Measurements from ENCODE around the gene CTDSPL.

CTDSPL gene

DNA sequence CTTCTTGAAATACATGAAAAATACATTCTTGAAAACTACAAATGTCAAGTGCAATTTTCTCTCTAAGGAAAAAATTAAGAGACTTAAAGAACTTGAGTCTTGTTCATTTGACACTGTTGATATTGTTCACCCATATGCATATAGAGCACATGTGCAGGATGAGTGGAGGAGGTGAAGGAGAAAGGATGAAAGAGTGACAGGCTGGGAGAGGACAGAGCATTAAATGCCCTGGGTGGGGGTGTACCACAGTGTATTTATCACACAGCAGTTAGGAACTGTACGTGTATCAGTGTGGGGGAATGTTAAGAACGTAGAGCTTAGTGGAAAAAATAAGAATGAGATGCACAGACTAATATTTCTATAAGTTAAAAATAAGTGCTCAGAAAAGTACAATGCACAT, 45.7 kb downstream of the CTDSPL start:
- TF ChIP-seq EGR1 (IDR thresholded peaks at IDR 0.05) (no peak), TEAD4 (IDR thresholded peaks at IDR 0.05) (no peak), USF1 (IDR thresholded peaks at IDR 0.05) (no peak), ZBTB7A (IDR thresholded peaks at IDR 0.05; ENCODE audit: low read depth) (no peak), NFIC (IDR thresholded peaks at IDR 0.05) (no peak), MAX (IDR thresholded peaks at IDR 0.05) (no peak), REST (IDR thresholded peaks at IDR 0.05; ENCODE audit: low read depth) (no peak), CREB1 (IDR thresholded peaks at IDR 0.05; ENCODE audit: low read depth) (no peak), CEBPB (IDR thresholded peaks at IDR 0.05) (no peak), RAD21 (IDR thresholded peaks at IDR 0.05; ENCODE audit: low read depth) (no peak), FOXM1 (IDR thresholded peaks at IDR 0.05; ENCODE audit: borderline replicate concordance, low read depth) (no peak)

GRCh38 chr3:37907906-37908305, 46.2 kb downstream of the CTDSPL start:
- TF ChIP-seq RAD21 (IDR thresholded peaks at IDR 0.05; ENCODE audit: low read depth) (no peak), YY1 (IDR thresholded peaks at IDR 0.05; ENCODE audit: low read depth) (no peak), CEBPB (IDR thresholded peaks at IDR 0.05) (no peak), ZBTB7A (IDR thresholded peaks at IDR 0.05; ENCODE audit: low read depth) (no peak), EP300 (IDR thresholded peaks at IDR 0.05; ENCODE audit: borderline replicate concordance) (no peak), USF1 (IDR thresholded peaks at IDR 0.05) (no peak), REST (IDR thresholded peaks at IDR 0.05; ENCODE audit: low read depth) (no peak), MAX (IDR thresholded peaks at IDR 0.05) (no peak), TCF12 (IDR thresholded peaks at IDR 0.05; ENCODE audit: low read depth) (no peak), EGR1 (IDR thresholded peaks at IDR 0.05) (no peak), CREB1 (IDR thresholded peaks at IDR 0.05; ENCODE audit: low read depth) (no peak), TEAD4 (IDR thresholded peaks at IDR 0.05) (no peak), TAF1 (IDR thresholded peaks at IDR 0.05; ENCODE audit: low read depth) (no peak), FOXM1 (IDR thresholded peaks at IDR 0.05; ENCODE audit: borderline replicate concordance, low read depth) (no peak), NFIC (IDR thresholded peaks at IDR 0.05) (no peak)

DNA sequence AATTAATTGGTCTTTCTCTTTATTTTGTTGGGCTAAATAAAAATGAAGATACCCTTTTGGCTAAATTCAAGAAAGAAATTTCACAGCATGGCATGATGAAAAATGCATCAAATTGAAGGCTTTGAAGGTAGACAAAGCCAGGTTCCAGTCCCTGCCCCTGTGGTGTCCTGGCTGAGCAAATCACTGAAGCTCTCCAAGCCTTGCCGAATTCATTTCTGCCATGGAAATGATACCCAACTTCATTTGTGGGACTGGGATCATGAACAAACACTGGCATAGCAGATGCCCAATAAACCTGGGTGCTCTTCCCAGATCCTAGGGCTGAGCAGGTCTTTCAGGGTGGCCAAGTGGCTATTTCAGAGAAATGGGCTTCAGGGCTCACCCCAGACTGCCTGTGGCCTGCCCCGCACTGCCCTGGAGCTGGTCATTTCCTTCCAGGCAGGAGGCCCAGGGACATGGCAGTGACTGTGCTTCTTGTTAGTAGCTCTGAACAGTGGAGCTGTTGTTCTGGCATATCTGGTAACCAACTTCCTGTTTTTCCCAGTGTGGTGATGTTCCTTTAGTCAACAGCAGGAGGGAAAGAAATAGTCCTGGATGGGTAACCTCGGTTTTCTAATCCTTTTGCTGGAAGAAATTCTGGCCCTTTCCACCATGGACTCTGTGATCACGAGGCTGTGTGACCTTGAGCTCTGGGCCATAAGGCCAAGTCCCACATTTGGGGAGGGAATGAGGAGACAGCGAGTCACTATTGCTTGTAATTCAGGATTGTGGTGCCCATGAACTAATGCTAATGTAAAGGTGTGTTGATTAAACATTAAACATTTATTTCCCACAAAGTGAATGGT, 47.6 kb downstream of the CTDSPL start:
- TF ChIP-seq NFIC (IDR thresholded peaks at IDR 0.05) (no peak), FOXM1 (IDR thresholded peaks at IDR 0.05; ENCODE audit: borderline replicate concordance, low read depth) (no peak), MAX (IDR thresholded peaks at IDR 0.05) (no peak)

GRCh38 chr3:37910671-37911400, 49.2 kb downstream of the CTDSPL start:
- TF ChIP-seq CEBPB (IDR thresholded peaks at IDR 0.05), result no peak
- TF ChIP-seq EGR1 (IDR thresholded peaks at IDR 0.05), result no peak
- no peak for TF ChIP-seq RAD21 (IDR thresholded peaks at IDR 0.05; ENCODE audit: low read depth)
- TF ChIP-seq MAX (IDR thresholded peaks at IDR 0.05), result no peak
- TF ChIP-seq ZBTB7A (IDR thresholded peaks at IDR 0.05; ENCODE audit: low read depth), result no peak
- no peak for TF ChIP-seq YY1 (IDR thresholded peaks at IDR 0.05; ENCODE audit: low read depth)
- no peak for TF ChIP-seq REST (IDR thresholded peaks at IDR 0.05; ENCODE audit: low read depth)
